Activated T-cell treated with anti-CD3 and anti-CD28 coated beads, Interleukin-2, amount 50 U/mL, for 1 hour (primary cell): ENCODE data around the gene ARHGAP20.
"Not testable (repeated sequence)": the region's sequence is repeated elsewhere in the genome, so short reads cannot be mapped to it uniquely, and the experiment has no call there.

Experiments
- DNase-seq: peaks from one replicate; pipeline ENCODE4 v3.0.0-alpha.2; 2020

Gene ARHGAP20

DNA sequence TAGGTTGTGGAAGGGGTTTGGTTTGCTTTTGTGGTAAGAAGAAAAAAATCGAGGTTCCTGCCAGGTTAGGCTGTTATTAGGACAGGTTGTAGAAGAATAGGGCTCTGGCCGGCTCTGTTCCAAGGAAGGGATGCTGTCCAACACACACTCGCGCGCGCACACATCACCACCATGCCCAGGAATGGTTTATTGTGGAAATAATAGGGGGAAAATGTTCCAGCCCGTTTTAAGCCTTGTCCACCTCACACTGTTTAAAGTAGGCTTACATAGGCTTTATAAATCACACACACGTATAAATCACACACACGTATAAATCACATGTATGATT, 1.2 kb upstream of the ARHGAP20 start:
- no peak for DNase-seq

DNA sequence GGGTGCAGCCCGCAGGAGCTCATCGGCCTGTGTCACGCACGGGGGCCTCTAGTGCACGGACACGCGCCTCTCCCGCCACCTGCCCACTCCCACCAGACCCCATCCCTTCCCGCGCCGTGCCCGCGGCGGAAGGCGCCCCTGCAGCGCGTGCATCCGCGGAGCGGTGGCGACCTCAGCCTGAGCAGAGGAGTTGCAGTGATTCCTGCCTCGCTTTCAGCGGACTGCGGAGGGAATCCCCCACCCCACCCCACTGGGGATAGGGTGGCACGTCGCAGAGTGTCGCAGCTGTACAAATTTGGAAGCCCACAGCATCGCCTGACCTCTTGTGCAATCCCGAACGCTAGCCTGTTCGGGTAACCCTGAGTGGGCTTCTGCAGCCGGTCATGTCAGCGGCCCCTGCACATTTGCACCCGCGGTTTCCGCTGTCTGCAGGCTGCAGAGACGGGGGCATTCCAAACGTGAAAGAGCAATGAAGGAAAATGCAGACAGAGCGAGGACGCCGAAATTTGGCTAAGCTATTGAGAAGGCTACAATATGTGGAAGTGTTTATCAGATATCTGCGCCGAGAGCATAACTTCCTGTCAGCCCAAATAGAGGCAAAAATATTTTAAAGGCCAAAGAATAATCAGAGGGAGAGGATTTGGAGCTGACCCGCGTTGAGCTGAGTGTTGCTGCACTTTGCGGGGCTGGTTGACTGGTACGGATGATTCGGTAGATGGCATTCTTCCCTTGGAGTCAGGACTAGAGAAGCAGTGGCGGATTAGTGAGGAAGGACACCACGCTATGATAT, 617 bp upstream of the ARHGAP20 start:
- DNase-seq: no peak

- DNase-seq: no peak
These were observed 825 bp downstream of the ARHGAP20 start for GRCh38 chr11:110711448-110711775.

GRCh38 chr11:110710628-110711381, 1.4 kb downstream of the ARHGAP20 start:
- no peak for DNase-seq

DNA sequence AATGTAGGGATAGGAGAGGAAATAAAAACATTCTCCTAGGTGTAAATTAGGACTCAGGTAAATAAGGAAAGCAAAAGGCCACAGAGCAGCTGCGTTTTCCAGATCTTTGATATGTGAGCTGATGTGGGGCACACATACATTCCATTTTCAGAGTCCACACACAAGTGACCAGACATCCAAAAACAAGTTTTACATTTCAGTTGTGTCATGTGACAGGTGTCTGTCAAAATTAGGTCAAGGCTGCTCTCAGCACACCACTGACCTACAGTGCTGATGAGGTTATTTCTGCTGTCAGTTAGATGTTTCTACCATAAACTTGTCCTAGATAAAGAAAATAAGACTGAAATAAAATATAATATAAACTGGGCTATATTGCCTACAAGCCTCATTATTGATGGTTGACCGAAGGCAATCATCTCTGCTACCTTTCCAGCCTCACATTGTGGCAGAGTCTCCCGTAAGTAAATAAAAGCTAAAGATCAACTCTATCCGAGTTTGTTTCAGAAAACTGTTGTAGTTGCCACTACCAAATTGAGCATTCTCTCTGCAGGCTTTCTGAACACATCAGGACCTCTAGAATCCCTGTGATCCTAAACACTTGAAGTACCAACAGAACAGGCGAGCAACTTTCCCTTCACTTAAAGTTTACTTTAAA, 7.9 kb downstream of the ARHGAP20 start:
- no peak for DNase-seq

DNA sequence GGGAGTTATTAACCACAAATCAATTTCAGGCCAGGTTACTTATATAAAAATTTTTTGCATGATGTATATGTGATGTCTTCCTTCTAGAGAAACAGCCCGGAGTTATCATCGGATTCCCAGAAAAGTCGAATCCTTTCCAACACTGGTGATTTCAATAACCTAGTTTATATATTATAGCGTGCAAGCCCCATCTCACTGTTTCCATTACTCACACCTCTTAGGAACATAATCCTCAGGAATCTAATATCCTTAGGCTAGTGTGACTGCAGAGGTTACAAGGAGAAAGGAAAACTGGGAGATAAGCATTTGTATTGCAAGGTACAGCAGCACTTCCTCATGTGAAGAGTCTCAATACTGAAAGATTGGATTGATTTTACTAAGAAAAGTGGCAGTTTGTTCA, 20.3 kb downstream of the ARHGAP20 start:
- DNase-seq: no peak

DNA sequence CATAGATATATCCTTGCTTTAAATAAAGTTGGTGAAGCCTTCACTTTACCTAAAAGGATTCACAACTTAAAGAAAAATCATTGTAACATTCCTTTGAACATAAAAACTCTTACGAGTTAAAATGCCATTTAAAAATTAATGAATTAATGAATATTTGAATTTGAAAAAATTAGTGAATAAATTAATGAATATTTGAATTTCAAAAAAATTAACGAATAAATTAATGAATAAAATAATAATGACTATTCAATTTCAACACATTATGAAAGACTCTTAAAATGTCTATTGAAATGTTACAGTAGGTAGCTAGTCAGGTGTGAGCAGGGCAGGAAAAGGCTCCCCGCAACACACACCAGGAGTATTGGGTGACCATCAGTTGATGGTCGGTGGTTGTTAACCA, 22.9 kb downstream of the ARHGAP20 start:
- DNase-seq: no peak

- DNase-seq: no peak
These were observed 32.8 kb downstream of the ARHGAP20 start for GRCh38 chr11:110679323-110679975.

GRCh38 chr11:110675548-110675947, 36.7 kb downstream of the ARHGAP20 start:
- no peak for DNase-seq

DNA sequence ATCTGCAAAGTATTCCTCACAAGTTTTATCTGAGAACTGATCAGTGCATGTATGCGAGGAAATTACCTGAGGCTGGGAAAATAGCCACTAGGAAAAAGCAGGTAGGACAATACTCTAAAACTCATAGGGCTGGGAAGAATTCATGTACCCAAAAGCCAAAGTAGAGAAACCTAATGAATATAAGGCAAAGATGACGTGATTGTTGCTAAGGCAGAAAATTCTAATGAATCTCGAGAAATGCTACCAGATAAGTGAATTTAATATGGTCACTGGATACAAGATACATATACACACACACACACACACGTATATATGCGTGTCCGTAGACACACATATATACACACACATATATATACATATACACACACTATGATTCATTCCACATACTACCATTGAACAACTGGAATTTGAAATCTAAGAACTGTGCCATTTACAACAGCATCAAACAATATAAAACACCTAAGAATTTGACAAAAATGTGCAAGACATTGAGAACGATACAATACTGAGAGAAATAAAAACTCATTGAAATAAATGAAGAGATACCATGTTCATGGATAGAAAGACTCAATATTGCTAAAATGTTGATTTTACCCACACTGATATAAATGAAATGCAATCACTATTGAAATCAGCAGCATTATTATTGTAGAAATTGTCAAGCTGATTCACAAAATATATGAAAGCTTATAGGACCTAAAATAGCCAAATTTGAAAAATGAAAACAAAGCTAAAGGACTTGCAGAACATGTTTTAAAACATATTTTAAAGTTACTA, 46.4 kb downstream of the ARHGAP20 start:
- DNase-seq: no peak

DNA sequence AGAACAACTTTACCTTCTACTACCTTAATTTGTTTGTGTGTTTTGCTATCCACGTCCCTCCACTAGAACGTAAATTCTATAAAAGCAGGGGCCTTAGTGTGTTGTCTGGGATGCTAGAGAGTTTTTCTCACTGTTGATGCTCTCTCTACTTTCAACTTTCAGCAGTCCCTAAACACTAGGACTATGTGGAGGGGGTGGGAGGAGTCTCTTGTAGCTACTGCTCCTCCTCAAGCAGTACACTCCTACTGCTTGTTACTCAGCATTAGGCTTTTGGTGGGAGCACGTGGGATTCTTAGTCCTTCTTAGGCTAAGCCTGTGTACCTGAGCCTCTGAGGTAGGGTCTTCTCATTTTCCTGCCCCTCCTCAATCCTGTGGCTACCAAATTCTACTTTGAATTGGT, 56.3 kb downstream of the ARHGAP20 start:
- no peak for DNase-seq

DNA sequence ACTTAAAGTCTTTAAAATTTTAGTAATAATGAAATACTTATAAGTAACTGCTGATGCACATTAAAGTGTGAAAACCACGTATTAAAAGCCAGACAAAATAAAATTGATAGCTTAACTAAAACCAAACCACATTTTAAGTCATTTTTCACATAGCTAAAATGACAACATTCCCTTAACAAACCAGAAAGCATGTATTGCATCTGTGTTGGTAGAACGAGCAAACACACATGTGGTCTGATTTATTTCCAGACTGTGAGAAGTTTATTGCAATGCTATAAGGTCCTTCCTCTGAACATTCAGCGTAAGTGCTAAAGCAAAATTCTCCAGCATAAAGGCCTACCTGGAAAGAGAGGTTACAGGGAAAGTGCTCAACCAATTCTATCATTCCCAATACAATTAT, 57.8 kb downstream of the ARHGAP20 start:
- DNase-seq: no peak

GRCh38 chr11:110645253-110645652, 67.0 kb downstream of the ARHGAP20 start:
- no peak for DNase-seq

DNA sequence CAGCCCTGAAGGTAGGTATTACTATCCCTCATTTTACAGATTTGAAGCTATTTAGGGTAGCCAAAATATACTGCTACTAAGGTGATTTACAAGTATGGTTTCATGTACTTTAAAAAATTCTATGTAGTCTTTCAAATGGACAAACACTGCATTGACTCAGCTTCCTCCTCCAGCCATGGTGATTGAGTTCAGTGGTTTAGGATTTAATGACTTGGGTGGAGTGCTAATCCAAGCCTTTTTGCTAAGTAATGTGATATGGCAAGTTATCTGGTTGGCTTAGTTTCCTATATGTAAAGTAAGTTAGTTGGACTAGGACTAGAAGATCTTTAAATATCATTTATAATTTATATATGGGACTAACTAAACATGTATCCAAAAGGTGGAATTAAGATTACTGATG, 77.9 kb downstream of the ARHGAP20 start:
- DNase-seq: no peak

- DNase-seq: no peak
These were observed 80.7 kb downstream of the ARHGAP20 start for GRCh38 chr11:110631551-110631950.

DNA sequence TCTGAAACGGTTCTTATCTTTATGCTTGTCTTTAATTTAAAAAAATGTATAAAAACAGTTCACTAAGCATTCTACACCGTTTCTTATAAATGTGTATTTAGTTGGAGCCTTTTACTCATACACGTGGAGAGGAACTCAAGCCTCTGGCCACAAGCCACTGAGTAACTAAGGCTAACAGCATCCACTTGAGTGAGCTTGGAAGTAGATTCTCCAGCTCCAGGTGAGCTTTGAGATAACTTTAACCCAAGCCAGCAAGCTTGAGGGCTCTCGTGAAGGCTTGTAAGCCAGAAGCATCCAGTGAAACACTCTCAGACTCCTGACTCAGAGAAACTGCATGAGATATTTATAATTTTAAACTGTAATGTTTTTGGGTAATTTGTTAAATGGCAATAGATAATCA, 82.6 kb downstream of the ARHGAP20 start:
- DNase-seq: no peak

DNA sequence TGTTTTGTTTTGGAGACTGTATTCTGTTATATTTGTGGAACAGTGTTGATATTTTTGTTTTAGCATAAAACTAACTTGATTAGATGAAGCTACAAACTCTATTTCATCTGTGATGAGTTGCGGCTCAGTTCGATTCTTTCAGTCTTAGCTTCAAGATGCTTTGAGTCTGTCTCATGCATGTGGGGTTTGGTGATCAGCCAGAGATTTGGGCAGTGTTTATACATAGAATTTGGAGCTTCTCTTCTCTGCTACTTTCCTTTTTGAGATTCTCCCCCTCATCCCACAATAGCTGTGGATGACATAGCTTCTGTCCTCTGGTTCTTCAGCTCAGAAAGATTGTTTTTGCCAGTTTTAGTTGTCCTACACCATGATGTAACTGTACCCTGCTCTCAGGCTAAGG, 90.4 kb downstream of the ARHGAP20 start:
- no peak for DNase-seq

GRCh38 chr11:110619366-110619765, 92.9 kb downstream of the ARHGAP20 start:
- DNase-seq: not testable (repeated sequence)

- no peak for DNase-seq
These were observed 98.2 kb downstream of the ARHGAP20 start for GRCh38 chr11:110614031-110614430.

DNA sequence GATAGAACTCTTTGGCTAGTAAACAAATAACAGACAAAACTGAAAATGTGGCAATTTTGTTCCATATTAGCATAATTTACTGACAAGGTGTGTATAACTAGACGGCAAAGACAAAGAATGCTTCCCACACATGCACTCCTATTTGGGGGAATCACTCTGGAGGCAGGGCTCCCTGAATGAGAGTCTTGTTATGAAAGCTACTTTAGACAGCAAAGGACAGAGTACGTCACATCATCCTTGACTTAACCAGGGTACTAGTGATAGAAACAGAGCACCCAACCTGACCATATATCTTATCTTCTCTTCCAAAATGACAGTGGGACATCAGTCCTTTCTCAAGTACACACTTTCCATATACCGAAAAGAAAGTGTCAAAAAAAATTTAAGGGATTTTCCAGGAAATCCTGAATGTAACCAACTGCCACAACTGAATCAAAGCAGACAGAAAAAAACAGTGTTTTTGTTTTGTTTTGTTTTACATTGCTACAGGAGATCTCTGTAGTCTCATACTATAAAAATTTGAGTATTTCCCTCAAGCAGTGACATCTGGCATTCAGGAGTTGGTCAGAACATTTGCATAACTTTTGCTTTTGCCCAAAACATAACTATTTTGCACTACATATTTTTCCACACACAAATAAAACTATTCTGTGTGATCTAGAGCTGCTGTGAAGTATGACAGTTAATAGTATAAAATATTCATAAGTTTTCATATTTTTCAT, 98.9 kb downstream of the ARHGAP20 start:
- no peak for DNase-seq

- DNase-seq: no peak
These were observed 105.8 kb downstream of the ARHGAP20 start for GRCh38 chr11:110606415-110606814.

DNA sequence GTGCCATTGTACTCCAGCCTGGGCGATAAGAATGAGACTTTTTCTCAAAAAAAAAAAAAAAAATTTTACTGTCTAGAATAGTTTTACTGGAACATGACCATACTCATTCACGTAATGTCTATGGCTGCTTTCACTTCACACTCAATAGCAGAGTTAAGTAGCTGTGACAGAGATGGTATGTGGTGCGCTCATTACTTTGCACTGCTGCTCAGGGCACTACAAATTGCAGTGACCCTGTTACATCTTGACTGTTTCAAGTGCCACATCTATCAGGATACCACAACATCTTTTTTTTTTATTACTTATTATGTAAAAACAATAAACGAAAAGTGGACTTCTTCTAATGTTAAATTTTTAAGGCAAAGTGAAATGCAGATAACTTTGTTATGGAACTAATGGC, 110.3 kb downstream of the ARHGAP20 start:
- no peak for DNase-seq
